A549 (cell line): Measurements from ENCODE around the gene PPM1M. TPM values are rescaled to one million over a fixed set of nuclear protein-coding genes. Genes with fewer than 3 reads are reported as not detected.

Source experiments
- ATAC-seq, 2 experiments: fragments of 200-7000 bp in 1 of 2; fragments of >200 bp in 1 of 2; cut with Nextera tagmentation in 1 of 2; cut with Tn5 transposase in 1 of 2; 3 replicates each; pipeline versions ENCODE4 v1.8.0 to v1.9.1; 2018 to 2020; ENCODE audit warnings: mild to moderate bottlenecking in 1 of 2, moderate library complexity in 1 of 2
- CTCF ChIA-PET: fragments of 300-600 bp; sonication (Branson Sonifier 250); formaldehyde crosslinking; extraction: SDS; loops from one replicate; lab custom pipeline; 2021; ENCODE audit warnings: antibody characterized with exemption, inconsistent platforms; lab: Yijun Ruan, JAX
- POLR2A ChIA-PET: fragments of 350-600 bp; formaldehyde crosslinking; extraction: SDS; loops from one replicate; lab custom pipeline; 2021; ENCODE audit warnings: antibody characterized with exemption, inconsistent platforms; lab: Yijun Ruan, JAX
- DNase-seq, 2 experiments: peaks; one replicate each; pipeline versions ENCODE4 v3.0.0 to v3.0.0-alpha.2; 2011 to 2016; ENCODE audit warnings: low read depth in 1 of 2, low spot score in 1 of 2
- FAIRE-seq: peaks from 2 replicates; lab custom pipeline; 2011; peaks lifted over from hg19 to GRCh38; lab: Jason Lieb, UNC
- H3K27ac ChIP-seq, 2 experiments: fragments of >200 bp; sonication (Bioruptor Twin); formaldehyde crosslinking; 3 replicates each; pipeline ENCODE4 v1.5.1; 2016 to 2017
- H3K4me1 ChIP-seq: fragments of >200 bp; sonication (Bioruptor Twin); formaldehyde crosslinking; 3 replicates; pipeline ENCODE4 v1.6.1; 2016
- H3K4me2 ChIP-seq: fragments of >200 bp; sonication (Bioruptor Twin); formaldehyde crosslinking; 3 replicates; pipeline ENCODE4 v1.6.1; 2016
- H3K4me3 ChIP-seq: fragments of >200 bp; sonication (Bioruptor Twin); formaldehyde crosslinking; 3 replicates; pipeline ENCODE4 v1.5.1; 2016
- H3K9me3 ChIP-seq: fragments of >200 bp; sonication (Bioruptor Twin); formaldehyde crosslinking; 3 replicates; pipeline ENCODE4 v1.6.1; 2016
- BCL3 ChIP-seq: fragments of >200 bp; sonication (Bioruptor Twin); formaldehyde crosslinking; IDR thresholded peaks from 3 replicates; pipeline ENCODE4 v1.6.1; 2016
- BHLHE40 ChIP-seq: IDR thresholded peaks from 2 replicates; pipeline ENCODE4 v1.6.1; 2012; ENCODE audit warnings: low read depth, low read length, inconsistent platforms
- EHMT2 ChIP-seq: fragments of 200-600 bp; sonication (generic); IDR thresholded peaks from 2 replicates; pipeline ENCODE4 v1.6.1; 2016; ENCODE audit warnings: antibody characterized with exemption, low read depth, mild to moderate bottlenecking, moderate library complexity
- FOSB ChIP-seq: fragments of 250-450 bp; sonication (Bioruptor Pico); IDR thresholded peaks from 2 replicates; pipeline ENCODE4 v1.5.0; 2020; ENCODE audit warnings: mild to moderate bottlenecking, moderate library complexity
- HMGXB4 ChIP-seq: fragments of 250-450 bp; sonication (Bioruptor Pico); IDR thresholded peaks from 2 replicates; pipeline ENCODE4 v1.5.0; 2021; ENCODE audit warnings: mild to moderate bottlenecking, moderate library complexity, borderline replicate concordance
- HOXB13 ChIP-seq: fragments of 250-450 bp; sonication (Bioruptor Pico); IDR thresholded peaks from 2 replicates; pipeline ENCODE4 v1.5.0; 2020; ENCODE audit warnings: low read depth, mild to moderate bottlenecking, moderate library complexity
- JUN ChIP-seq, 2 experiments: fragments of >200 bp; sonication (Bioruptor Twin); formaldehyde crosslinking; IDR thresholded peaks; 2 replicates in 1 of 2; 3 replicates in 1 of 2; pipeline ENCODE4 v1.6.1; 2016 to 2017
- JUNB ChIP-seq: fragments of >200 bp; sonication (Bioruptor Twin); formaldehyde crosslinking; IDR thresholded peaks from 2 replicates; pipeline ENCODE4 v1.6.1; 2016
- MYC ChIP-seq: IDR thresholded peaks from 2 replicates; pipeline ENCODE4 v1.6.1; 2012; ENCODE audit warnings: mild to moderate bottlenecking, inconsistent platforms, low read length, improper control_type of control experiment, borderline replicate concordance
- PHF8 ChIP-seq: fragments of 200-600 bp; sonication (generic); IDR thresholded peaks from 2 replicates; pipeline ENCODE4 v1.6.1; 2016; ENCODE audit warnings: low read depth, mild to moderate bottlenecking, antibody characterized with exemption, moderate library complexity, borderline replicate concordance
- POLR2AphosphoS2 ChIP-seq: conservative IDR thresholded peaks from 2 replicates; pipeline ENCODE4 v1.6.1; 2012; ENCODE audit warnings: low read length, improper control_type of control experiment, inconsistent platforms
- RCOR1 ChIP-seq: fragments of 150-350 bp; IDR thresholded peaks from 2 replicates; pipeline ENCODE4 v1.6.1; 2014; ENCODE audit warnings: antibody characterized with exemption, low read length, low read depth
- REST ChIP-seq: fragments of 200-600 bp; sonication (generic); IDR thresholded peaks from 2 replicates; pipeline ENCODE4 v1.6.1; 2016; ENCODE audit warnings: antibody characterized with exemption, mild to moderate bottlenecking, moderate library complexity
- SREBF2 ChIP-seq: fragments of 450-650 bp; IDR thresholded peaks from 2 replicates; pipeline ENCODE4 v1.6.1; 2014; ENCODE audit warnings: mild to moderate bottlenecking, moderate library complexity
- ZNF302 ChIP-seq: fragments of 250-450 bp; sonication (Bioruptor Pico); IDR thresholded peaks from 2 replicates; pipeline ENCODE4 v1.9.0; 2021; ENCODE audit warnings: inconsistent platforms, mild to moderate bottlenecking, moderate library complexity
- WGBS: methylation state at CpG from one replicate; pipeline ENCODE4 v1.1.6; 2017; ENCODE audit errors: missing lambda C conversion rate; 5-methylcytosine and 5-hydroxymethylcytosine counted together
- polyA plus RNA-seq, 4 experiments: library from polyadenylated mRNA; depleted of rRNA in 3 of 4; stranded (reverse); fragments of >200 nt; fragmentation: RNase III in 1 of 4; extraction: RNeasy Plus Mini Kit Qiagen cat#74134 plus additional on column Dnase treatment in 1 of 4; gene quantifications; 2 replicates in 3 of 4; 3 replicates in 1 of 4; pipeline ENCODE4 v1.2.3, GENCODE V29; 2011 to 2017

PPM1M gene
- polyA plus RNA-seq, 2 of the 4 experiments (the other 2 are of a cell fraction), result 5.9 to 6.3 TPM

GRCh38 chr3:52291508-52292181 lies 46.1 kb downstream of the PPM1M start (continued):
- TF ChIP-seq EHMT2, result no peak
- no peak for TF ChIP-seq MYC
- TF ChIP-seq REST, result no peak
- TF ChIP-seq, all 56 proteins: peak for 3

- Histone ChIP-seq H3K4me1 (peaks cover 18% of the 10 kb centered on the region), H3K4me3 (no peak overlapping the region), H3K4me2 (no peak overlapping the region), H3K27ac (no peak overlapping the region), H3K9me3 (no peaks in the 10 kb centered on the region)
- ATAC-seq, result no peak
- FAIRE-seq, result no peak
- POLR2A ChIA-PET, result no interaction called here
- CTCF ChIA-PET, result interaction anchor here (0.7 to 17.0 kb wide), 28 partner anchors 8 to 156 kb away, joined by 3 to 311 read pairs (median 4); partner anchors contain the start of genes DNAH1, TLR9 and WDR82
- no peak for DNase-seq
- no peak for TF ChIP-seq EHMT2
- no peak for TF ChIP-seq BCL3
- WGBS, result 90% methylated on average over 8 of the region's 20 CpGs
Measured at GRCh38 chr3:52292247-52293065, 46.9 kb downstream of the PPM1M start.

- Histone ChIP-seq H3K4me1 (peaks cover 14% of the 10 kb centered on the region), H3K4me3 (no peak overlapping the region), H3K27ac (no peak overlapping the region), H3K9me3 (no peaks in the 10 kb centered on the region), H3K4me2 (no peak overlapping the region)
- TF ChIP-seq RCOR1 (no peak), MYC (no peak), ZNF302 (CRISPR knock-in tag) (no peak), PHF8 (no peak), FOSB (CRISPR knock-in tag) (no peak), POLR2AphosphoS2 (no peak), HOXB13 (CRISPR knock-in tag) (no peak), JUNB (no peak), BHLHE40 (no peak), HMGXB4 (CRISPR knock-in tag) (no peak), JUN (IDR thresholded peaks at IDR 0.05) (no peak), SREBF2 (no peak), EHMT2 (no peak)
- POLR2A ChIA-PET, result no interaction called here
- ATAC-seq (no peak), FAIRE-seq (no peak), DNase-seq (no peak)
- CTCF ChIA-PET, result interaction anchor here (1.3 to 17.0 kb wide), 2 partner anchors 20 to 44 kb away, joined by 3 to 311 read pairs; no protein-coding TSS in a partner anchor
- WGBS, result 82% methylated on average over 10 of the region's 17 CpGs
Measured at GRCh38 chr3:52293491-52294319, 48.1 kb downstream of the PPM1M start.
